PFSK-1 (cell line): ENCODE data around the gene MISP.

ENCODE experiments used
- POLR2AphosphoS5 ChIP-seq: IDR thresholded peaks from 2 replicates; pipeline ENCODE4 v1.6.1; 2012; ENCODE audit warnings: low read depth, mild to moderate bottlenecking, control low read depth, low read length, moderate library complexity
- TAF1 ChIP-seq: IDR thresholded peaks from 2 replicates; pipeline ENCODE4 v1.6.1; 2012; ENCODE audit warnings: low read length, control low read depth, borderline replicate concordance; ENCODE audit not compliant: insufficient read depth
- TF ChIP-seq, protein P1 (sequence below), 2 experiments: IDR thresholded peaks; 2 replicates each; pipeline versions ENCODE4 v1.6.1 to v1.8.0; 2011 to 2012; ENCODE audit warnings: low read depth in 2 of 2, low read length in 2 of 2, control low read depth in 1 of 2, inconsistent platforms in 1 of 2, mild to moderate bottlenecking in 1 of 2, moderate library complexity in 1 of 2; ENCODE audit not compliant: insufficient read depth in 1 of 2

DNA sequence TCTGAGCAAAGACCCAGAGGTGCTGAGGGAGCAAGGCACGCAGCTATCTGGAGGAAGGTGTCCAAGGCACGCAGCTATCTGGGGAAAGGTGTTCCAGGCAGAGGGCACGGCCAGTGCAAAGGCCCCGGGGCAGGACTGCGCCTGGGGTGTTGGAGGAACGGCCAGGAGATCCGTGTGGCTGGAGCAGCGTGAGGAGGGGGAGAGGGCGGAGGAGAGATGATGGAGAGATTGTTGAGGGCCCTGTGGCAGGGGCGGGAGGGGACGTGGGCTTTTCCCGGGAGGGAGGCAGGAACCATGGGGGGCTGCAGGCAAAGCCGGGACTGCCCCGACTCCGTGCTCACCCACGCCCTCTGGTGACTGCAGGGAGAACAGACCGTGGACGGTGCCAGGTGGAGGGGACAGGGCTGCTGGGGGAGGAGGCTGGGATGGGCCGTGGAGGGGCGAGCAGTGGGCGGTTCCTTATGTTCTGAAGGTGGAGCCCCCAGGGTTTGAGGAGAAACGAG, 13.3 kb upstream of the MISP start:
- no peak for TF ChIP-seq POLR2AphosphoS5
- no peak for TF ChIP-seq TAF1
- TF ChIP-seq, protein P1, sequence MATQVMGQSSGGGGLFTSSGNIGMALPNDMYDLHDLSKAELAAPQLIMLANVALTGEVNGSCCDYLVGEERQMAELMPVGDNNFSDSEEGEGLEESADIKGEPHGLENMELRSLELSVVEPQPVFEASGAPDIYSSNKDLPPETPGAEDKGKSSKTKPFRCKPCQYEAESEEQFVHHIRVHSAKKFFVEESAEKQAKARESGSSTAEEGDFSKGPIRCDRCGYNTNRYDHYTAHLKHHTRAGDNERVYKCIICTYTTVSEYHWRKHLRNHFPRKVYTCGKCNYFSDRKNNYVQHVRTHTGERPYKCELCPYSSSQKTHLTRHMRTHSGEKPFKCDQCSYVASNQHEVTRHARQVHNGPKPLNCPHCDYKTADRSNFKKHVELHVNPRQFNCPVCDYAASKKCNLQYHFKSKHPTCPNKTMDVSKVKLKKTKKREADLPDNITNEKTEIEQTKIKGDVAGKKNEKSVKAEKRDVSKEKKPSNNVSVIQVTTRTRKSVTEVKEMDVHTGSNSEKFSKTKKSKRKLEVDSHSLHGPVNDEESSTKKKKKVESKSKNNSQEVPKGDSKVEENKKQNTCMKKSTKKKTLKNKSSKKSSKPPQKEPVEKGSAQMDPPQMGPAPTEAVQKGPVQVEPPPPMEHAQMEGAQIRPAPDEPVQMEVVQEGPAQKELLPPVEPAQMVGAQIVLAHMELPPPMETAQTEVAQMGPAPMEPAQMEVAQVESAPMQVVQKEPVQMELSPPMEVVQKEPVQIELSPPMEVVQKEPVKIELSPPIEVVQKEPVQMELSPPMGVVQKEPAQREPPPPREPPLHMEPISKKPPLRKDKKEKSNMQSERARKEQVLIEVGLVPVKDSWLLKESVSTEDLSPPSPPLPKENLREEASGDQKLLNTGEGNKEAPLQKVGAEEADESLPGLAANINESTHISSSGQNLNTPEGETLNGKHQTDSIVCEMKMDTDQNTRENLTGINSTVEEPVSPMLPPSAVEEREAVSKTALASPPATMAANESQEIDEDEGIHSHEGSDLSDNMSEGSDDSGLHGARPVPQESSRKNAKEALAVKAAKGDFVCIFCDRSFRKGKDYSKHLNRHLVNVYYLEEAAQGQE (IDR thresholded peaks at IDR 0.05; ENCODE audit: insufficient read depth in 1 of 2, low read depth in 2 of 2, low read length in 2 of 2), result no peak
